NCI-H2107 (cell line): ENCODE results near the gene EEIG1.

Source experiments
- DNase-seq: peaks from one replicate; lab custom pipeline; 2025; lab: John Stamatoyannopoulos, UW

EEIG1 gene

GRCh38 chr9:127959841-127960409, 20.9 kb downstream of the EEIG1 start:
- DNase-seq, result no peak

DNA sequence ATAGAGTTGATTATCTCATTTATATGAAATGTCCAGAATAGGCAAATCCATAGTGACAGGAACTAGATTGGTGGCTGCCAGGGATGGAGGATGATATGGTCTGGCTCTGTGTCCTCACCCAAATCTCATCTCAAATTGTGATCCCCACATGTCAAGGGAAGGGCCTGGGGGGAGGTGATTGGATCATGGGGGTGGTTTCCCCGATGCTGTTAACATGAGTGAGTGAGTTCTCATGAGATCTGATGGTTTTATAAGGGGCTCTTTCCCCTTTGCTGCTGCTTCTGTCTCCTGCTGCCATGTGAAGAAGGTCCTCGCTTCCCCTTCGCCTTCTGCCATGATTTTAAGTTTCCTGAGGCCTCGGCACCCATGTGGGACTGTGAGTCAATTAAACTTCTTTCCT, 21.4 kb downstream of the EEIG1 start:
- DNase-seq, result no peak

GRCh38 chr9:127958728-127959127, 22.1 kb downstream of the EEIG1 start:
- no peak for DNase-seq

DNA sequence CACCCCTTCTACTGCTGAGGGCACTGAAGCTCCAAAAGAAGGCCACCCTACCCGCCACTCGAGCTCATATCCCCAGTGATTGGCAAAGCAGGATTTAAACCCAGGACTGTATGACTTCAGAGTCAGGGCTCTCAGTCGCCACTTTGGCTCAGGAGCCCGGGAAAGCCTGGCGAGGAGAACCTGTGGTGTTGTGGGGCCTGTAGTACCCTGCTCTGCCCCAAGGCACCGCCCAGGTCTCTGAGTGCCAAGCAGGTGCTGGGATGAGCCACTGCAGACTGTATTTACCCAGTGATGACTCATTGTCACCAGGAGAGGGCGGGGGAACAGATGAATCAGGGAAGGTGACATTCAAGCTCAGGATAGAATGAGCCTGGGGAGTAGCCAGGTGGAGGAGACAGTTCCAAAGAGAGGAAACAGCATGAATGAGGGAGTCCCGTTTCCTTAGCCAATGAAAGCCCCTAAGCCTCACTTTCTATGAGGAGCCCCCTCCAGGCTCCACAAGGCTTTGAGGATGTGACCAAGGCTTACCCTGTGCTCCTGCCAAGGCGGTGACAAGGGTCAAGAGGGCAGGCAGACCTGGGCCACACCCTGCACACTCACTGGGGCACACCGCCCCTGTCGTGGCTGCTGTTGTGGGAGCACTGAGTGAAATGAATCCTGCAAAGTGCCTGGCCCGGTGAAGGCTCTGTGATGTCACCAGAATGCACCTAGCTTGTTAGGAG, 25.3 kb downstream of the EEIG1 start:
- DNase-seq, result peak; percentile 88

GRCh38 chr9:127954831-127955293, 25.9 kb downstream of the EEIG1 start:
- DNase-seq, result no peak

DNA sequence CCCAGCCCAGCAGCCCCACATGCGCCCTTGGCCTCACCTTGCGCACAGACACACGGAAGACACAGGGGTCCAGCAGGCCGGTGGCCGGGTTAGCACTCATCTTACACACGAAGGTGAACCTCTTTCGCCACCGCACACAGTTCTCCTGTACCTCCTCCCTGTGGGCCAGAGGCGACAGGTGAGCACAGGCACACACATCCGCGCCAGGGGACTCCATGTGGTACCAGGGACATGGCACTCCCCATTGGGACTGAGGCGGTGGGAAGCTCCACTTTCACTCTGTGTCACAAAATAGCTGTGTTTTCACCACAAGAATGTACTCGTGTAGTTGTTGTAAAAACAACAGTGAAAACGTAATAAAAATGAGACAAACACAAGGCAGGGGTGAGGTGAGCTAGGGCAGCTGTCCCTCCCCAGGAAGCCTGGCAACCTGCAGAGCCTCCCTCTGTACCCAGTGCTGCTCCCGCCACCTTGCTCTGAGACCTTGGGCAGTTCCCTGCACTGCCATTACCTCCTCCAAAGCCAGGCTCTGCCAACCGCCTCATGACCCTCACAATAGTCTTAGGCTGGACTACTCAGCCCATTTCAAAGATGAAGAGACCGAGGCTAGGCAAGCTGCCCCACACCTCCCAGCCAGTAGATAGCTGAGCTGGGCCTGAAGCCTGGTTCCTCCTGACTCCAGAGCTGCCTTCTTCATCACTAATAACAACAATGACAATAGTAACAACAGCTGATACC, 26.9 kb downstream of the EEIG1 start:
- DNase-seq, result no peak

- no peak for DNase-seq
These were observed 27.6 kb downstream of the EEIG1 start for GRCh38 chr9:127953154-127953553.

DNA sequence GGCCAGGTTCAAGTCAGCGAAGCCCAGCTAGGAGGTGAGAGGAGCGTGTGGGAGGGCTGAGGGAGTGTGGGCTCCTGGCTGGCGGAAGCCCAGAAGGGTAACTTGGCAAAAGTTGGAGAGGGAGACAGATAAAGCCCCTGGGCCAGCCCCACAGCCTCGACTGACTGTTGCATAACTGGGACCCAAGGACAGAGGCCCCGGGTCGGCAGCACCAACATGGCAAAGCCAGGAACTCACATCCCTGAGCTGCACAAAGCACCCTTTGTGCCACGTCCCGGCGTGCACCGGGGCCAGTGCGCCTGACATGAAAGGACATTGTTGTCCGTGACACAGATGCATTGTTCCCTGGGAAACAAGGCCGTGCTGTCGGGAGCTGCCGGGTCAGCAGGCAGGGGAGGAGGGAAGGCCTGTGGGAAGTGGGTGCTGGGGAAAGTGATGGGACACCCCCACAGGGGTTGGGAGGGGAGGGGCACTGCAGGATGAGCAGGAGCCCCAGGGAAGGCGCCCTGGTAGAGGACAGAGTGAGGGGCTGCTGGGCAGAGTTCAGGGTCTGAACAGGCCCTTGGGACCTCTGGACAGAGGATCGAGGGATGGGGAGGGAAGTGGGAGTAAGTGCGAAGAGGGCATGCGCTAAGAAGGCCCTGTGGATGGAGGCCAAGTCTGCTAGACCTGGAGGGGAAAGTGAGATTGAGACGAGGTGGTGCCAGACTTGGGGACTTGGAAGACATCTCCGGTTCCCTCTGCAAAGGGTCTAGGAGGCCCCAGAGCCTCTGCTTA, 30.1 kb downstream of the EEIG1 start:
- DNase-seq, result no peak

DNA sequence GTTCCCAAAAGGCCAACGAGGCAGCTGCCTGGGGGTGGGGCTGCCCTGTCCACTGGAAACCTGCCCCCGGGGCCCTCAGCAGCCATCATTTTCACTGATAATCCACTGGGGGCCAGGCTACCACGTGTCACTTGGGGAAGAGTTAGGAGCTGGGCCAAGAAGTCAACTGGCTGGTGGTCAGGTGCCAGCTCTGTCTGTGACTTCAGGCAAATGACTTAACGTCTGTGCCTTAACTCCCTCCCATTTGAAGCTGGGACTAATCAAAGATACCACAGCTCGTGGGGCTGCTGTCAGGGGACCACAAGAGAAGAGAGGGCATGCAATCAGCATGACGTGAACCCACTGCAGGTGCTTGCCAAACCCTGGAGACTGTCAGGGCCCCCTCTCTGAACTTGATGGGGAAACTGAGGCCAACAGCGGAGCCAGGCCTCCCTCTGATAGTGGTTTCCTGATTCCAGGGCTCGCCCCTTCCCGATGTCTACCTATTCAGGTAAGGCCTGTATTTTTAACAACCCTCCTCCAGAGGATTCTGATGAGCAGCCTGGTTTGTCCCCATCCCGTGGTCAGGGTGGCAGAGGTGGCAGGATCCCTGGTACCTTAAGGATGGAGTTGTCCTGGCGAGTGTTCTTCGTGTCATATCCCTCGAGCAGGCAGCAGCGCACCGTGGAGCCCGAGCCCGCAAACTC, 30.8 kb downstream of the EEIG1 start:
- DNase-seq, result no peak

DNA sequence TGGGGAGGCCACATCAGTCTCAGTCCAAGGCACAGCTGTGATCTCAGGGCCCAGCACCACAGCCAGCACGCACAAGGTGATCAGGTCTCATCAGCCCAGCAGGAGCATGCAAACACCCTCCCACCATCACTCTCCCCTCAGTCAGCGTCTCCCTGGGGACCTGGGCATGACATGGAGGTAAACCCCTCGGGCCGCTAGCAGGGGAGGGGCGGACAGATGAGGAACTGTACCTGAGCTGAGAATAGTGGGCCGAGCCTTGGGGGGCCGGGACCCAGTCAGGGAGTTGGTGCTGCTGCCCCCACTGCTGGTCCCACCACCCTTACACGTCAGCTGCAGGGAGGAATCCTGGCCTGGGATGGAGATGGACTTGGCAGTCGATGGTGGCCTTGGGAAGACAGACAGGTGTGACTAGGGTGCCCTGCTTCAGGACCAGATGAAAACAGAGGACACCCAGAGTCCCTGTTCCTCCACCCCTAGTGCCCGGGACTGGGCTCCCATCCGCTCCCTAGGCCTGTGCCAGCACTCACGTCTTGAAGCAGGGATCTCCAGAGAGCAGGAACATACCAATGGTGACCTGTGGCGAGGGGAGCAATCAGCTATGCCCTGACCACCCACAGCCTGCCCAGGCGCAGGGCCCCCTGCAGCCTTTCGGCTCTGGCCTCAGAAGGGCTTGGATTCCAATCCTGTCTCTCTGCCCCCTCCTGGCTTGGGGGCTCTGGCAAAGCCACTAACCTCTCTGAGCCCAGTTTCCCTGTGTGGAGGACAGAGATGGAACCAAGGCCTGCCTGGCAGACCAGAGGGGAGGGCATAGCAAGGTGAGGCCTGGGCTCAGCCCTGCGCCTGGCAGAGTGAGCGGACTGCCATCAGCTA, 32.7 kb downstream of the EEIG1 start:
- DNase-seq, result no peak

DNA sequence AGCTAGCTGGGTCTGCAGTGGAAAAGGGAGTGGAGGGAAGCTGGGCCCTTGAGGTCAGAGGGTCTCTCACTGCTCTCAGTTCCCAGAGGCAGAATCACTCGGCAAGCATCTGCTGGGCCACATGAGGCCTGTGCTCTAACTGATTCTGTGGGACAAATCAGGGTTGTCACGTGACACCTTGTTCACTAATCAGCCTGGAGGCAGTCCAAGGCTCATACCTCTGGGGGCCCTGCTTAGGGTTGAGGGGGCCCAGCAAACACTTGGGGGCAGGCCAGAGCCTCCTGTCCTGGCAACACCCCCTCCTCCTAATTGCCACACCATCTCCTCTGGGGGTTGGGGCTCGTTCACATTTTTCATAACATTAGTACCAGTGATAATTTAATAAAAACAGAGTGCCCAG, 34.1 kb downstream of the EEIG1 start:
- no peak for DNase-seq

DNA sequence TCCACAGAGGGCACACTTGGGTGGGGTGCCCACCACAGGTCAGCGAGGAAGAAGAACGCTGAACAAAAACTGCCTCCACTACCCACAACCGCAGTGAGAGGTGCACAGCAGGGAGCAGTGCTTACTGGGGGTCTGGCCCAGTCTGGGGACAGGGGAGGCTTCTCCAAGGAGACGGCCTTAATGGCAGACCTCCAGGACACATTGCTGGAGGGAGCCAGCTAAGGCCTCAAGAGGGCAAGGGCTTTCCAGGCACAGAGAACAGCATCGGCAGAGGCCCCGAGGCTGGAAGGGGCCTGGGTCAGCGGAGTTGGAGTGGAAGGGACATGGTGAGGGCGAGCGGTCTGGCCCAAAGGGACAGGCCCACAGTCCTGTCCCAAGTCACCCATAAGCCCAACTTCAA, 34.8 kb downstream of the EEIG1 start:
- DNase-seq, result no peak

DNA sequence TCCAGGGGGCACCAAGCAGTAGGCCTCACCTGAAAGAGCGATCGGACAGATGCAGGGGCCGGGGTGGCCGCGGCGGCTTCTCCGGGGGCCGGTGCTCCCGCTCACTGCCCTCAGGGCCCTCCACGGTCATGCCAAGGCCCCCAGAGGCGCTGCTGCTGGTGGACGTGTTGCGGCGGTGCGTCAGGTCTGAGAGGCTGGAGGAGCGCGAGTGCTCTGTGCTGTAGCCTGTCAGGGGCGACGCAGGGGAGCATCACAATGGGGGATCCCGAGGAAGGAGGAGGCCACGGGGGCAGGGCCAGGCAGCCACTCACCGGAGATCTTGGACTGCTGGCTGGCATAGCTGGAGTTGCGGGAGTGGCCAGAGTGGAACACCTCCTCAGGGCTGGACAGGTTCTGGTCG, 35.5 kb downstream of the EEIG1 start:
- no peak for DNase-seq

- no peak for DNase-seq
These were observed 36.1 kb downstream of the EEIG1 start for GRCh38 chr9:127944586-127945218.

DNA sequence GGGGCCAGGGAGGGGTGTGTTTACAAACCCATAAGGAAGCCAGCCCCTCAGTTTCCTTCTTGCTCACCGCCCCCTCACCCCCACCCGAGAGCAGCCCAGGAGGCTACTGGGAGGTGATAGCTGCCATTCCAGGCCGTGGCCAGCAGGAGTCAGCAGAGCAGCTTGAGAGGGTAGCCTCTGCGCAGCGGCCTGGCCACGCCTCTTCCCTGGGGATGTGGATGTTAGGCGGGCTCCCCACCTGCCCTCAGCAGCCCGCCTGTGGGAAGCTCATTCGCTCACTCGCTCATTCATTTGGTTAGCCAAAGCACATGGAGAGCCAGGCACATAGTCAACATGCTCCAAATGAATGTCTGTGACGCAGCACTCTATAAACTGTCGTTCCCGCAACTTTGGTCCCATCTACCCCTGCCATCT, 37.1 kb downstream of the EEIG1 start:
- DNase-seq, result peak; percentile 80

- no peak for DNase-seq
These were observed 37.7 kb downstream of the EEIG1 start for GRCh38 chr9:127943011-127943662.

- no peak for DNase-seq
These were observed 38.4 kb downstream of the EEIG1 start for GRCh38 chr9:127942216-127943010.

DNA sequence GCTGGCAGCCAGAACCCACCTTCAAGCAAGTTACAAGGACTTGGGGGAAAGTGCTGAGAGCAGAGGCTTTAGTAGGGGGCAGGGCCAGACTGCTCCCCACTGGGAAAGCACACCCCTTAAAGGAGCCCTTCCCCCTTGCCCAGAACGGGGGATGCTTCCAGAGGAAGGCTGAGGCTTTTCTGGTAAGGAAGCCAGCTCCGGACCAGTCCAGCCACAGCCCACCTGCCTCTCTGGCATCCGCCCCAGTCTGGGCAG, 38.9 kb downstream of the EEIG1 start:
- DNase-seq, result no peak
